Breast epithelium (tissue), 4 donors: ENCODE data around the gene IGSF3. TPM values are rescaled to one million over a fixed set of nuclear protein-coding genes. Genes with fewer than 3 reads are reported as not detected.

Experiments used
- DNase-seq, 2 donors: peaks; one replicate each; pipeline ENCODE4 v3.0.0-alpha.2; 2019; ENCODE audit warnings: low spot score in 2 of 2
- H3K27ac ChIP-seq, 2 donors: fragments of 200-600 bp; sonication (generic) in 1 of 2; one replicate each; pipeline ENCODE4 v1.5.1; 2016 to 2019; ENCODE audit warnings: mild to moderate bottlenecking in 1 of 2
- H3K27me3 ChIP-seq, 2 donors: fragments of 200-600 bp; sonication (generic) in 1 of 2; one replicate each; pipeline versions ENCODE4 v1.5.1 to v1.6.0; 2017 to 2019; ENCODE audit warnings: control low read depth in 1 of 2, mild to moderate bottlenecking in 1 of 2
- H3K36me3 ChIP-seq: fragments of 200-600 bp; one replicate; pipeline ENCODE4 v1.5.1; 2019
- H3K4me1 ChIP-seq, 2 donors: fragments of 200-600 bp; sonication (generic); one replicate each; pipeline ENCODE4 v1.5.1; 2016 to 2019; ENCODE audit warnings: control low read depth in 1 of 2
- H3K4me3 ChIP-seq, 3 donors: fragments of 200-600 bp; sonication (generic); 1 replicate in 2 of 3; 2 replicates in 1 of 3; pipeline ENCODE4 v1.5.1; 2016 to 2019; ENCODE audit warnings: mild to moderate bottlenecking in 3 of 3, moderate library complexity in 2 of 3
- H3K9me3 ChIP-seq, 2 donors: fragments of 200-600 bp; sonication (generic) in 1 of 2; one replicate each; pipeline ENCODE4 v1.5.1; 2016 to 2019; ENCODE audit warnings: control low read depth in 1 of 2
- POLR2A ChIP-seq: fragments of 450-650 bp; IDR thresholded peaks from one replicate; pipeline ENCODE4 v1.6.1; 2016; ENCODE audit warnings: antibody characterized with exemption, mild to moderate bottlenecking, moderate library complexity
- POLR2AphosphoS5 ChIP-seq, 3 donors: sonication (generic); formaldehyde crosslinking; IDR thresholded peaks; one replicate each; pipeline ENCODE4 v1.6.1; 2017; ENCODE audit warnings: antibody characterized with exemption in 3 of 3
- intact Hi-C: fragments of 100-400 bp; cut with DNase I; formaldehyde crosslinking; loops from one replicate; pipeline ENCODE4 v1.15.1; 2023; ENCODE audit warnings: low total_unique reads
- total RNA-seq, 3 donors: library from RNA; depleted of rRNA; stranded (reverse); fragments of >200 nt; gene quantifications; one replicate each; pipeline ENCODE4 v1.1.0, GENCODE V29; 2016
- TF ChIP-seq, protein P1 (sequence below), 3 donors: fragments of 450-650 bp; IDR thresholded peaks; one replicate each; pipeline ENCODE4 v1.5.1; 2016 to 2017; ENCODE audit warnings: antibody characterized with exemption in 3 of 3, mild to moderate bottlenecking in 3 of 3, moderate library complexity in 3 of 3

The IGSF3 gene
- total RNA-seq, 3 donors from 2014 or later, result 1.1 to 21.6 (median 19.6) TPM

GRCh38 chr1:116557323-116557878, 110.1 kb downstream of the IGSF3 start:
- H3K4me3 ChIP-seq, result no peak overlapping the region
- no peak overlapping the region for H3K27ac ChIP-seq
- no peaks in the 10 kb centered on the region for H3K27me3 ChIP-seq
- TF ChIP-seq, protein P1, sequence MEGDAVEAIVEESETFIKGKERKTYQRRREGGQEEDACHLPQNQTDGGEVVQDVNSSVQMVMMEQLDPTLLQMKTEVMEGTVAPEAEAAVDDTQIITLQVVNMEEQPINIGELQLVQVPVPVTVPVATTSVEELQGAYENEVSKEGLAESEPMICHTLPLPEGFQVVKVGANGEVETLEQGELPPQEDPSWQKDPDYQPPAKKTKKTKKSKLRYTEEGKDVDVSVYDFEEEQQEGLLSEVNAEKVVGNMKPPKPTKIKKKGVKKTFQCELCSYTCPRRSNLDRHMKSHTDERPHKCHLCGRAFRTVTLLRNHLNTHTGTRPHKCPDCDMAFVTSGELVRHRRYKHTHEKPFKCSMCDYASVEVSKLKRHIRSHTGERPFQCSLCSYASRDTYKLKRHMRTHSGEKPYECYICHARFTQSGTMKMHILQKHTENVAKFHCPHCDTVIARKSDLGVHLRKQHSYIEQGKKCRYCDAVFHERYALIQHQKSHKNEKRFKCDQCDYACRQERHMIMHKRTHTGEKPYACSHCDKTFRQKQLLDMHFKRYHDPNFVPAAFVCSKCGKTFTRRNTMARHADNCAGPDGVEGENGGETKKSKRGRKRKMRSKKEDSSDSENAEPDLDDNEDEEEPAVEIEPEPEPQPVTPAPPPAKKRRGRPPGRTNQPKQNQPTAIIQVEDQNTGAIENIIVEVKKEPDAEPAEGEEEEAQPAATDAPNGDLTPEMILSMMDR (IDR thresholded peaks at IDR 0.05), result no peak
- no peak for TF ChIP-seq POLR2A
- no peak for TF ChIP-seq POLR2AphosphoS5 (IDR thresholded peaks at IDR 0.05)
- no peaks in the 10 kb centered on the region for H3K36me3 ChIP-seq
- intact Hi-C loops, result no loop called here
- no peaks in the 10 kb centered on the region for H3K4me1 ChIP-seq
- H3K9me3 ChIP-seq, result no peaks in the 10 kb centered on the region
- no peak for DNase-seq

- Histone ChIP-seq H3K4me1 (no peaks in the 10 kb centered on the region), H3K36me3 (no peaks in the 10 kb centered on the region), H3K4me3 (no peak overlapping the region), H3K9me3 (no peaks in the 10 kb centered on the region), H3K27me3 (no peaks in the 10 kb centered on the region), H3K27ac (no peak overlapping the region)
- intact Hi-C loops, result no loop called here
- no peak for TF ChIP-seq POLR2AphosphoS5 (IDR thresholded peaks at IDR 0.05)
- DNase-seq, result peak in 1 of 2 donors; percentile 19
These were observed 111.1 kb downstream of the IGSF3 start for GRCh38 chr1:116556289-116557006.

DNA sequence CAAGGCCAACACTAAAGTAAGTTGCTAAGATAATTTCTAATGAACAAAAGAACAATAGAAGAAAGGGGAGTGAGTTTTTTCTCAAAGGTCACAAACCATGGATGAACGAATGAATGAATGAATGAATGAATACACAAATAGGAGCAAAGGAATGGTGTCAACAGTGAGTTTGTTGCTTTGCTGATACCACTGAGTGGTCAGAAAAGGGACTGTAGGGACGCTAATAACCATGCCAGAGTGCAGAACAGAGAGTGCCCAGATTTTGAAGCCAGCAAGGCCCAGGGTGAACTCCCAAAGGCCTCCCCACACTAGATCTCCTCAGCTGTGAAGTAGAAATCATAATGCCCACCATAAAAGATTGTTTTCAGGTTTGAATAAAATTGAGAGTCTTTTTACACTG, 112.6 kb downstream of the IGSF3 start:
- intact Hi-C loops, result no loop called here
- H3K27ac ChIP-seq, result no peak overlapping the region

DNA sequence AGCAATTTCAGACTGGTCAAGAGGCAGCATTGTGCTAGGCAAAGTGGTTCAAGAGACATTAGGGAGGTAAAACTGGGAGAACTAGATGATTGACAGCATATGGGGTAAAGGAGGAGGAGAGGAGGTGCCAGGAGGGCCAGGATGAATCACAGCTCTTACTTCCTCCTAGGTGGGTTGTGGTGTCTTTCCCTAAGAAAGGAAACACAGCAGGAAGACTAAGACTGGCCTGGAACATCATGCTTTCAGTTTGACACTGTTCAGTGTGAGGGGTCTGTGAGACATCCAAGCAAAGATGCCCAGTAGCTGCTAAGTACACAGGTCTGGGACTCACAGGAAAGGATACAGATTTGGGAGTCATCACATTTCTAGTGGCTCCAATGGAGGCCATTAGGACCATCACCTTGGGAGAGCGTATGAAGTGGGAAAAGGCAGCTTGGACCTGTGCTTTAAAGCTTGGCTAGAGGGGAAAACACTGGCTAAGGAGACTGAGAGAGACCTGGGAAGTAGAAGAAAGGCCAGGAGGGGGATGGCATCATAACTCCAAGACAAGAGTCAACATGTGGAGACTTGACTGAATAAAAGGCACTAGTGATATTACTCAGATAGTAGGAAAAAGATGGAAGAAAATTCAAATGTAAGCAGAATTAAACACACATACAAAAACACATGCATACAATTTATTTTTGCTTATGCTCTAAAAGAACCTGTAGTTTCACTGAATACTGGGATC, 114.0 kb downstream of the IGSF3 start:
- no peaks in the 10 kb centered on the region for H3K27me3 ChIP-seq
- H3K9me3 ChIP-seq, result no peaks in the 10 kb centered on the region
- H3K27ac ChIP-seq, result no peak overlapping the region
- H3K4me1 ChIP-seq, result no peaks in the 10 kb centered on the region
- intact Hi-C loops, result no loop called here
- TF ChIP-seq, protein P1 (IDR thresholded peaks at IDR 0.05), result no peak
- no peak for TF ChIP-seq POLR2A
- no peak for TF ChIP-seq POLR2AphosphoS5 (IDR thresholded peaks at IDR 0.05)
- no peaks in the 10 kb centered on the region for H3K36me3 ChIP-seq
- H3K4me3 ChIP-seq, result no peak overlapping the region
- no peak for DNase-seq

More for the DNA sequence above, 112.6 kb downstream of the IGSF3 start:
- no peaks in the 10 kb centered on the region for H3K36me3 ChIP-seq
- no peaks in the 10 kb centered on the region for H3K27me3 ChIP-seq
- no peaks in the 10 kb centered on the region for H3K4me1 ChIP-seq
- no peak overlapping the region for H3K4me3 ChIP-seq
- TF ChIP-seq POLR2A (no peak), POLR2AphosphoS5 (IDR thresholded peaks at IDR 0.05) (no peak)
- TF ChIP-seq, protein P1 (IDR thresholded peaks at IDR 0.05), result no peak
- no peaks in the 10 kb centered on the region for H3K9me3 ChIP-seq
- no peak for DNase-seq

- TF ChIP-seq POLR2A (no peak), POLR2AphosphoS5 (IDR thresholded peaks at IDR 0.05) (no peak)
- TF ChIP-seq, protein P1 (IDR thresholded peaks at IDR 0.05), result no peak
- intact Hi-C loops, result no loop called here
- H3K27me3 ChIP-seq, result no peaks in the 10 kb centered on the region
- H3K4me3 ChIP-seq, result no peak overlapping the region
- no peaks in the 10 kb centered on the region for H3K36me3 ChIP-seq
- H3K4me1 ChIP-seq, result no peaks in the 10 kb centered on the region
- no peak overlapping the region for H3K27ac ChIP-seq
- no peak for DNase-seq
- no peaks in the 10 kb centered on the region for H3K9me3 ChIP-seq
These were observed 121.1 kb downstream of the IGSF3 start for GRCh38 chr1:116546354-116546977.
